HEK293 (cell line): ENCODE data around the gene RBM34.

Experiments
- CTCF ChIA-PET: fragments of 350-600 bp; formaldehyde crosslinking; extraction: SDS; loops from one replicate; lab custom pipeline; 2021; ENCODE audit warnings: antibody characterized with exemption; lab: Yijun Ruan, JAX
- POLR2A ChIA-PET: fragments of 300-600 bp; formaldehyde crosslinking; extraction: SDS; loops from one replicate; lab custom pipeline; 2020; ENCODE audit warnings: antibody characterized with exemption, inconsistent platforms; lab: Yijun Ruan, JAX
- H3K27ac ChIP-seq: fragments of 200-500 bp; sonication (Bioruptor generic); 2 replicates; pipeline ENCODE4 v1.5.1; 2014; ENCODE audit warnings: low read depth, low read length, control low read depth, inconsistent platforms; ENCODE audit errors: extremely low read depth
- H3K36me3 ChIP-seq, 2 experiments: fragments of 200-500 bp in 1 of 2; sonication (Bioruptor generic) in 1 of 2; 1 replicate in 1 of 2; 2 replicates in 1 of 2; pipeline ENCODE4 v1.5.1; 2014 to 2017; ENCODE audit warnings: inconsistent platforms in 2 of 2, low read length in 2 of 2; ENCODE audit not compliant: control insufficient read depth in 2 of 2, insufficient read depth in 1 of 2
- H3K4me1 ChIP-seq: fragments of 200-500 bp; sonication (Bioruptor generic); 2 replicates; pipeline ENCODE4 v1.5.1; 2014; ENCODE audit warnings: mild to moderate bottlenecking, low read length, inconsistent platforms; ENCODE audit not compliant: control insufficient read depth, insufficient read depth
- H3K4me3 ChIP-seq: 2 replicates; pipeline ENCODE4 v1.5.1; 2011; ENCODE audit warnings: low read depth, mild to moderate bottlenecking, control low read depth, low read length, moderate library complexity
- H3K9me3 ChIP-seq: fragments of 200-500 bp; sonication (Bioruptor generic); 2 replicates; pipeline ENCODE4 v1.5.1; 2014; ENCODE audit warnings: low read depth, low read length, inconsistent platforms; ENCODE audit not compliant: control insufficient read depth, insufficient read depth
- AEBP2 ChIP-seq: fragments of 450-650 bp; formaldehyde crosslinking; IDR thresholded peaks from 2 replicates; pipeline ENCODE4 v1.5.1; 2016; ENCODE audit warnings: missing biosample characterization, missing genetic modification characterization, borderline replicate concordance
- BCL11A ChIP-seq: fragments of 450-650 bp; formaldehyde crosslinking; IDR thresholded peaks from 2 replicates; pipeline ENCODE4 v1.5.1; 2016; ENCODE audit warnings: low read depth, missing biosample characterization, missing genetic modification characterization
- BCL6B ChIP-seq: fragments of 450-650 bp; formaldehyde crosslinking; IDR thresholded peaks from 2 replicates; pipeline ENCODE4 v1.5.1; 2017; ENCODE audit warnings: missing biosample characterization, missing genetic modification characterization
- PRDM1 ChIP-seq: fragments of 450-650 bp; formaldehyde crosslinking; IDR thresholded peaks from 2 replicates; pipeline ENCODE4; 2016; ENCODE audit warnings: missing biosample characterization, missing genetic modification characterization
- SETDB1 ChIP-seq: IDR thresholded peaks from one replicate; pipeline ENCODE4 v1.6.1; 2017; ENCODE audit warnings: mild to moderate bottlenecking, low read length, moderate library complexity, mixed read lengths; ENCODE audit not compliant: insufficient read length
- ZBTB1 ChIP-seq: fragments of 450-650 bp; formaldehyde crosslinking; IDR thresholded peaks from 2 replicates; pipeline ENCODE4 v1.5.1; 2016; ENCODE audit warnings: missing biosample characterization, missing genetic modification characterization
- ZBTB17 ChIP-seq: fragments of 450-650 bp; formaldehyde crosslinking; IDR thresholded peaks from 2 replicates; pipeline ENCODE4 v1.5.1; 2016; ENCODE audit warnings: missing biosample characterization, missing genetic modification characterization
- ZBTB26 ChIP-seq: fragments of 450-650 bp; formaldehyde crosslinking; optimal IDR thresholded peaks from 2 replicates; pipeline ENCODE3; 2016; ENCODE audit warnings: missing biosample characterization, mild to moderate bottlenecking, missing genetic modification characterization
- ZBTB48 ChIP-seq: fragments of 450-650 bp; formaldehyde crosslinking; IDR thresholded peaks from 2 replicates; pipeline ENCODE4 v1.5.1; 2016; ENCODE audit warnings: missing biosample characterization, missing genetic modification characterization
- ZEB2 ChIP-seq: fragments of 450-650 bp; formaldehyde crosslinking; IDR thresholded peaks from 2 replicates; pipeline ENCODE4 v1.5.1; 2016; ENCODE audit warnings: missing biosample characterization, missing genetic modification characterization
- ZNF114 ChIP-seq: fragments of 450-650 bp; formaldehyde crosslinking; IDR thresholded peaks from 2 replicates; pipeline ENCODE4 v1.5.0; 2017; ENCODE audit warnings: missing biosample characterization, missing genetic modification characterization
- ZNF239 ChIP-seq: fragments of 450-650 bp; formaldehyde crosslinking; IDR thresholded peaks from 2 replicates; pipeline ENCODE4 v1.5.1; 2016; ENCODE audit warnings: missing biosample characterization, missing genetic modification characterization
- ZNF335 ChIP-seq: fragments of 450-650 bp; formaldehyde crosslinking; conservative IDR thresholded peaks from 2 replicates; pipeline ENCODE4 v1.5.1; 2016; ENCODE audit warnings: missing biosample characterization, missing genetic modification characterization
- ZNF350 ChIP-seq: fragments of 450-650 bp; formaldehyde crosslinking; IDR thresholded peaks from 2 replicates; pipeline ENCODE4 v1.5.0; 2017; ENCODE audit warnings: missing biosample characterization, mild to moderate bottlenecking, missing genetic modification characterization
- ZNF362 ChIP-seq: fragments of 450-650 bp; formaldehyde crosslinking; IDR thresholded peaks from 2 replicates; pipeline ENCODE4 v1.5.1; 2016; ENCODE audit warnings: missing biosample characterization, missing genetic modification characterization
- ZNF394 ChIP-seq: fragments of 450-650 bp; formaldehyde crosslinking; IDR thresholded peaks from 2 replicates; pipeline ENCODE4 v1.5.1; 2016; ENCODE audit warnings: missing biosample characterization, missing genetic modification characterization, mild to moderate bottlenecking, moderate library complexity, borderline replicate concordance
- ZNF585B ChIP-seq: fragments of 450-650 bp; formaldehyde crosslinking; IDR thresholded peaks from 2 replicates; pipeline ENCODE4 v1.5.1; 2016; ENCODE audit warnings: missing biosample characterization, missing genetic modification characterization
- ZNF747 ChIP-seq: fragments of 450-650 bp; formaldehyde crosslinking; IDR thresholded peaks from 2 replicates; pipeline ENCODE4 v1.5.1; 2016; ENCODE audit warnings: missing biosample characterization, missing genetic modification characterization
- ZNF830 ChIP-seq: fragments of 450-650 bp; IDR thresholded peaks from 2 replicates; pipeline ENCODE4 v1.5.0; 2018; ENCODE audit warnings: missing biosample characterization, missing genetic modification characterization, low read depth, mild to moderate bottlenecking, moderate library complexity
- ZSCAN30 ChIP-seq: fragments of 450-650 bp; IDR thresholded peaks from 2 replicates; pipeline ENCODE4 v1.5.1; 2018; ENCODE audit warnings: missing biosample characterization, mild to moderate bottlenecking, missing genetic modification characterization, moderate library complexity
- ZSCAN5A ChIP-seq: fragments of 450-650 bp; formaldehyde crosslinking; IDR thresholded peaks from 2 replicates; pipeline ENCODE4 v1.5.1; 2016; ENCODE audit warnings: missing biosample characterization, missing genetic modification characterization

RBM34 gene

GRCh38 chr1:235101558-235102258, 59.3 kb downstream of the RBM34 start:
- H3K4me3 ChIP-seq = no peak overlapping the region
- CTCF ChIA-PET = interaction anchor here (0.7 kb wide), 1 partner anchor 132 kb away, joined by 3 read pairs; no protein-coding TSS in a partner anchor
- H3K9me3 ChIP-seq = no peaks in the 10 kb centered on the region
- H3K4me1 ChIP-seq = no peaks in the 10 kb centered on the region
- TF ChIP-seq ZNF114 (tag by site-specific recombination) (no peak), ZSCAN5A (tag by site-specific recombination) (no peak), ZNF585B (tag by site-specific recombination) (no peak), ZNF350 (no peak), PRDM1 (tag by site-specific recombination) (no peak), ZBTB1 (tag by site-specific recombination) (no peak), ZNF394 (no peak)
- TF ChIP-seq, all 188 proteins: peak for 0
- Histone ChIP-seq H3K36me3 (no peaks in the 10 kb centered on the region), H3K27ac (no peak overlapping the region)
- POLR2A ChIA-PET = interaction anchor here (0.5 kb wide), 1 partner anchor 404 kb away, joined by 4 read pairs; no protein-coding TSS in a partner anchor

GRCh38 chr1:235100194-235100772, 60.8 kb downstream of the RBM34 start:
- Histone ChIP-seq H3K27ac (no peak overlapping the region), H3K4me3 (no peak overlapping the region), H3K36me3 (no peaks in the 10 kb centered on the region), H3K9me3 (no peaks in the 10 kb centered on the region), H3K4me1 (no peaks in the 10 kb centered on the region)
- CTCF ChIA-PET = interaction anchor here (0.5 to 0.7 kb wide), 3 partner anchors 132 to 501 kb away, joined by 3 to 4 read pairs (median 3); no protein-coding TSS in a partner anchor
- POLR2A ChIA-PET = no interaction called here
- TF ChIP-seq ZSCAN30 (tag by site-specific recombination) (no peak), ZNF362 (tag by site-specific recombination) (0 out of 2 replicates have a peak, but pooled peaks have one; percentile 58)

GRCh38 chr1:235098991-235099390, 62.1 kb downstream of the RBM34 start:
- Histone ChIP-seq H3K27ac (no peak overlapping the region), H3K9me3 (no peaks in the 10 kb centered on the region), H3K4me1 (no peaks in the 10 kb centered on the region), H3K4me3 (no peak overlapping the region), H3K36me3 (no peaks in the 10 kb centered on the region)
- ChIA-PET CTCF (interaction anchor here (0.6 kb wide), 2 partner anchors 909 to 1026 kb away, joined by 4 read pairs; no protein-coding TSS in a partner anchor), POLR2A (interaction anchor here (1.4 kb wide), 1 partner anchor 9 kb away, joined by 3 read pairs; no protein-coding TSS in a partner anchor)
- TF ChIP-seq ZNF239 (tag by site-specific recombination) (no peak), ZNF747 (tag by site-specific recombination) (no peak), ZBTB48 (tag by site-specific recombination) (no peak), ZBTB26 (tag by site-specific recombination) (no peak), AEBP2 (tag by site-specific recombination) (no peak), ZEB2 (tag by site-specific recombination) (no peak), BCL6B (tag by site-specific recombination) (no peak), ZBTB17 (tag by site-specific recombination) (no peak), SETDB1 (no peak), ZNF335 (tag by site-specific recombination) (no peak), ZNF830 (tag by site-specific recombination) (no peak), BCL11A (no peak)
